ENCODE data around the gene FAM222A. TPM values are rescaled to one million over a fixed set of nuclear protein-coding genes. Genes with fewer than 3 reads are reported as not detected.
"Not testable (repeated sequence)": the region's sequence is repeated elsewhere in the genome, so short reads cannot be mapped to it uniquely, and the experiment has no call there.

FAM222A gene
- total RNA-seq, 1 donor from 2014 or later, result 0.73 TPM

GRCh38 chr12:109693653-109694600, 19.7 kb upstream of the FAM222A start:
- no peak for DNase-seq (ENCODE audit: low spot score)

- DNase-seq (ENCODE audit: low spot score), result not testable (repeated sequence)
Observed at GRCh38 chr12:109694629-109695028, 19.0 kb upstream of the FAM222A start.

GRCh38 chr12:109695416-109695815, 18.2 kb upstream of the FAM222A start:
- DNase-seq (ENCODE audit: low spot score), result no peak

GRCh38 chr12:109695961-109696461, 17.6 kb upstream of the FAM222A start:
- no peak for DNase-seq (ENCODE audit: low spot score)

GRCh38 chr12:109696485-109697269, 16.9 kb upstream of the FAM222A start:
- DNase-seq (ENCODE audit: low spot score), result no peak

DNA sequence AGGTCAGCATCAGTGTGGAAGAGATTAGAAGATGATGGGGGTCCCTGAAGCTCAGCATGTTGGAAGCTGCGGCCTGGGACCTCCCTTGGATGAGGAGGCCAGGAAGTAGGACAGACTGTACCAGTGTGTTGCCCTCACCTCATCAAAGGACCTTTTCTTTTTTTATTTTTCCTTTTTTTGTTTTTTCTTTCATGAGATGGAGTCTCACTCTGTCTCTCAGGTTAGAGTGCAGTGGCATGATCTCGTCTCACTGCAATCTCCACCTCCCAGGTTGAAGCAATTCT, 16.4 kb upstream of the FAM222A start:
- DNase-seq (ENCODE audit: low spot score), result no peak

GRCh38 chr12:109697877-109698468, 15.7 kb upstream of the FAM222A start:
- DNase-seq (ENCODE audit: low spot score), result no peak

- DNase-seq (ENCODE audit: low spot score), result no peak
Observed at GRCh38 chr12:109698820-109699219, 14.8 kb upstream of the FAM222A start.

DNA sequence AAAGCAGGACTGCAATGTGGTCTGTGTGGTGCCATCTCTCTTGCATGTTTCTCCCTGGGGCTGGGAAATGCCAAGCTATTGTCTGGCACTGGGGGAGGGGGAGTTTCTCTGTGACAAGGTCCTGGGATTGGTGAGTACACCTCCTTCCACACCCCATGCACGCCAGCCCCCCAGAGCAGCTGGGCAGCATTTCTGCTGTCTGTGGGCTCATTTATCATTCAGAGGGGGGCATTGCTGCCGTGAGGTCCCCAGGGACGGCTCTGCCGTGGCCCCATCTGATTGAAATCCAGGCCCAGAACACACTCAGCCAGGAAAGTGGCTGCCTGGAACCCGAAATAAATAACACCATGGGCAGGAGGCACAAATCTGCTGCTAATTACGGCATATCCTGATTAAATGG, 12.6 kb upstream of the FAM222A start:
- no peak for DNase-seq (ENCODE audit: low spot score)

DNA sequence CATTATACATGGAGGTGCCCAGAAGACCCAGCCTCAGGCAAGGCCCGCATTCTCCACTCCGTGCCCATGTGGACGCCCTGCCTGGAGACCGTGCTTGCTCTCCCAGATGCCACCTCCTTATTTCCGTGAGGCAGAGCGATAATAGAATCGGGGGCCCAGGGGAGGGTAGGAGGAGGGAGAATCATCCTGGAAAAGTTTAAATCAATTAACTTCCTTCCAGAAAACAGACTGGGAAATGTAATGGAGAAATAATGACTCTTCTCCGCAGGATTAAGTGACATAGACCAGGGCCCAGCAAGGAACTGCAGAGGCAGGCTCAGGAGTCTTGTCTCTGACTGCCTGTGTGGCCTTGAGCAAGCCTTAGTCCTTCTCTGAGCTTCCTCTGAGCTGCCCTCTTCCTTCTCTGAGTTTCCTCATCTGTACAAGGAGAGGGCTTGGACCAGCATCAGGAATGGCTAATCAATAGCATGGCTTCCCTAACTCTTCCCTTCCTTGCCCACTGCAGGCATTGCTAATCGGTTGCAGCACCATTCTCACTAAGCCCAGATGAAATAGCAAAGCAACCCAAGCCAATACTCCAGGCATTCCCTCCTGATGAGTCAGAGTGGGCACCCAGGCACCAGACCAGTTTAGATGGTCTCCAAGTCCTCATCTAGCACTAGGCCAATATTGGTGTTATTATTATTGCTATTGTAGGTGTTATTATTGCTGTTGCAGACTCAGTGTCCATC, 11.3 kb upstream of the FAM222A start:
- DNase-seq (ENCODE audit: low spot score), result no peak

- DNase-seq (ENCODE audit: low spot score), result no peak
Observed at GRCh38 chr12:109703684-109704083, 9.9 kb upstream of the FAM222A start.

GRCh38 chr12:109704371-109705098, 9.1 kb upstream of the FAM222A start:
- DNase-seq (ENCODE audit: low spot score), result no peak

DNA sequence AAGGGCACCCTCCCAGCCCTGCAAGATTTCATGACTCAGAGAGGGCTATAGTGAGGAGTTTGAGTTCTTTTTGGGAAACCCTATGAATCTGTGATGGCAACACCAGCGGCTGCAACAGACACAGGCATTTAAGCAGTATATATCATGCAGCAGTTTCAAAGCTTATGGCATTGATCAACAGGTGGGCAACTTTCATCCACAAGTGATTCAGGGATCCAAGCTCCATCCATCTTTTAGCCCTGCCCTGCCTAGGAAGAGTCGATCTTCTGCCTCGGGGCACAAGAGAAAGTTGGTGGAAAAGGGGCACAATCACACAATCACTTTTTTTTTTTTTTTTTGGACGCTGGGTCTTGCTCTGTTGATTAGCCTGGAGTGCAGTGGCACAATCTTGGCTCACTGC, 8.3 kb upstream of the FAM222A start:
- DNase-seq (ENCODE audit: low spot score), result no peak

DNA sequence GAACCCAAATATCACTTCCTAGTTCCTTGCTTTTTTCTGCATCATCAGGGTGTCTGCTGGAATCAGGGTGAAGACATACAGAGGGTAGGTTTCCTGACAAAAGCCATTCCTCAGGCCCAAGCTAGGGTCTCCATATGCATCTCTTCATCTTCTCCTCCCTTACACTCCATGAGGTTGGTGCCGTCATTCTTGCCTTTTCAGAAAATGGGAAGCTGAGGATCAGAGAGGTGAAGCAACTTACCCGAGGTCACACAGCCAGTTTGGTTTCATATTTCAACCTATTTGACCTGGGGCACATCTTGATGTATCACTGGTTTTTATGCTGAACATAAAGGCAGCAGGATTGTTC, 7.3 kb upstream of the FAM222A start:
- no peak for DNase-seq (ENCODE audit: low spot score)

- no peak for DNase-seq (ENCODE audit: low spot score)
Observed at GRCh38 chr12:109706747-109707469, 6.7 kb upstream of the FAM222A start.

- DNase-seq (ENCODE audit: low spot score), result no peak
Observed at GRCh38 chr12:109707470-109707821, 6.2 kb upstream of the FAM222A start.

GRCh38 chr12:109708939-109709338, 4.7 kb upstream of the FAM222A start:
- DNase-seq (ENCODE audit: low spot score), result no peak

- no peak for DNase-seq (ENCODE audit: low spot score)
Observed at GRCh38 chr12:109709401-109709991, 4.1 kb upstream of the FAM222A start.

DNA sequence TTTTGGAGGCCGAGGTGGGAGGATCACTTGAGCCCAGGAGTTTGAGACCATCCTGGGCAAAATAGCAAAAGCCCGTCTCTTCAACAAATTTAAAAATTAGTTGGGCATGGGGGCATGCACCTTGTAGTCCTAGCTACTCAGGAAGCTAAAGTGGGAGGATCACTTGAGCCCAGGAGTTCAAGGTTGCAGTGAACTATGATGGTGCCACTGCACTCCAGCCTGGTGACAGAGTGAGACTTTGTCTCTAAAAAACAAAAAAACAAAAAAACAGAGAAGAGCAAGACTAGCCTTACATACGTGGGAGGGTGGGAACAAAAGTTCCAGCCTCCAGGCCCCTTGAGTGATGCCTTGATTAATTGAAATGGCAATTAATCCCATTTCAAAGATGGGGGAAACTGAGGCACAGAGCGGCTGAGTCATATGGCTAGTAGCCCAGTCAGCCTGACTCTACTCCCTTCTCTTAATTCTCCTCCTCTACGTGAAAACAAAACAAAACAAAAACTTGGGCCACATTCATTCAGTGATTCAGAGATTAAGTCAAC, 3.3 kb upstream of the FAM222A start:
- DNase-seq (ENCODE audit: low spot score), result no peak
